ENCODE results near the gene CNIH3. TPM values are rescaled to one million over a fixed set of nuclear protein-coding genes. Genes with fewer than 3 reads are reported as not detected.

CNIH3 gene
- total RNA-seq, 4 donors from 2014 or later, result 0.68 to 1.1 TPM; not detected in 2

GRCh38 chr1:224687465-224687864 is 71.3 kb downstream of the CNIH3 start:
- no peak for TF ChIP-seq EP300 (IDR thresholded peaks at IDR 0.05; ENCODE audit: low read depth)
- no peak for TF ChIP-seq POLR2AphosphoS5 (IDR thresholded peaks at IDR 0.05)
- no peak for TF ChIP-seq POLR2A (IDR thresholded peaks at IDR 0.05)
- TF ChIP-seq CTCF (IDR thresholded peaks at IDR 0.05), result no peak
- WGBS, 2 donors (ENCODE audit: low coverage in 1 of 2), result 73 to 80% methylated on average over 4 of the region's 4 CpGs
- DNase-seq, result no peak
- intact Hi-C loops (cut with DNase I; ENCODE audit: low total_unique reads) (no loop called here), in situ Hi-C loops (cut with MboI; ENCODE audit: low pct_ligation_motif_present in 1 of 4, low pct_unique_long_range_greater_than_20kb in 1 of 4, low sequenced_read_pairs in 3 of 4) (no loop called here)
- no peak overlapping the region for H3K27ac ChIP-seq
- H3K27me3 ChIP-seq, result no peaks in the 10 kb centered on the region
- H3K36me3 ChIP-seq, result no peaks in the 10 kb centered on the region
- H3K9me3 ChIP-seq, result no peaks in the 10 kb centered on the region
- no peaks in the 10 kb centered on the region for H3K4me1 ChIP-seq
- no peak overlapping the region for H3K4me3 ChIP-seq

GRCh38 chr1:224689374-224689773 is 73.3 kb downstream of the CNIH3 start:
- H3K36me3 ChIP-seq, result no peaks in the 10 kb centered on the region
- no peaks in the 10 kb centered on the region for H3K27me3 ChIP-seq
- H3K27ac ChIP-seq, result no peak overlapping the region
- intact Hi-C loops (cut with DNase I; ENCODE audit: low total_unique reads), result no loop called here
- no peaks in the 10 kb centered on the region for H3K4me1 ChIP-seq
- no peak for DNase-seq
- in situ Hi-C loops (cut with MboI; ENCODE audit: low pct_ligation_motif_present in 1 of 4, low pct_unique_long_range_greater_than_20kb in 1 of 4, low sequenced_read_pairs in 3 of 4), result no loop called here
- WGBS, 2 donors (ENCODE audit: low coverage in 1 of 2), result 72% methylated on average over 6 to 9 of the region's 9 CpGs
- H3K9me3 ChIP-seq, result no peaks in the 10 kb centered on the region
- no peak for TF ChIP-seq POLR2AphosphoS5 (IDR thresholded peaks at IDR 0.05)
- TF ChIP-seq POLR2A (IDR thresholded peaks at IDR 0.05), result no peak
- no peak for TF ChIP-seq CTCF (IDR thresholded peaks at IDR 0.05)
- TF ChIP-seq EP300 (IDR thresholded peaks at IDR 0.05; ENCODE audit: low read depth), result no peak
- H3K4me3 ChIP-seq, result no peak overlapping the region

- Histone ChIP-seq H3K4me1 (no peaks in the 10 kb centered on the region), H3K27me3 (no peaks in the 10 kb centered on the region), H3K36me3 (no peaks in the 10 kb centered on the region), H3K4me3 (no peak overlapping the region), H3K9me3 (no peaks in the 10 kb centered on the region), H3K27ac (no peak overlapping the region)
- WGBS, 2 donors (ENCODE audit: low coverage in 1 of 2), result 93% methylated on average over 4 of the region's 4 CpGs; no CpG with 5 or more reads in 1 of the 2 donors
- no peak for TF ChIP-seq EP300 (IDR thresholded peaks at IDR 0.05; ENCODE audit: low read depth)
- no peak for TF ChIP-seq CTCF (IDR thresholded peaks at IDR 0.05)
- TF ChIP-seq POLR2A (IDR thresholded peaks at IDR 0.05), result no peak
- no peak for TF ChIP-seq POLR2AphosphoS5 (IDR thresholded peaks at IDR 0.05)
- in situ Hi-C loops (cut with MboI; ENCODE audit: low pct_ligation_motif_present in 1 of 4, low pct_unique_long_range_greater_than_20kb in 1 of 4, low sequenced_read_pairs in 3 of 4), result no loop called here
- no peak for DNase-seq
- intact Hi-C loops (cut with DNase I; ENCODE audit: low total_unique reads), result no loop called here
Measured at GRCh38 chr1:224690576-224690975, 74.5 kb downstream of the CNIH3 start.

- 71 to 100% methylated on average over 1 to 4 of the region's 4 CpGs for WGBS, 2 donors (ENCODE audit: low coverage in 1 of 2)
- in situ Hi-C loops (cut with MboI; ENCODE audit: low pct_ligation_motif_present in 1 of 4, low pct_unique_long_range_greater_than_20kb in 1 of 4, low sequenced_read_pairs in 3 of 4), result no loop called here
Measured at GRCh38 chr1:224691148-224691925, 75.2 kb downstream of the CNIH3 start.

More at GRCh38 chr1:224691148-224691925, 75.2 kb downstream of the CNIH3 start:
- Histone ChIP-seq H3K27me3 (no peaks in the 10 kb centered on the region), H3K4me3 (no peak overlapping the region), H3K4me1 (no peaks in the 10 kb centered on the region), H3K36me3 (no peaks in the 10 kb centered on the region), H3K27ac (no peak overlapping the region), H3K9me3 (no peaks in the 10 kb centered on the region)
- intact Hi-C loops (cut with DNase I; ENCODE audit: low total_unique reads), result no loop called here
- no peak for TF ChIP-seq EP300 (IDR thresholded peaks at IDR 0.05; ENCODE audit: low read depth)
- TF ChIP-seq POLR2AphosphoS5 (IDR thresholded peaks at IDR 0.05), result no peak
- no peak for TF ChIP-seq CTCF (IDR thresholded peaks at IDR 0.05)
- no peak for TF ChIP-seq POLR2A (IDR thresholded peaks at IDR 0.05)
- DNase-seq, result no peak
